GM18520 (cell line): ENCODE measurements around the gene B4GALT3.
"Not testable (repeated sequence)": the region's sequence is repeated elsewhere in the genome, so short reads cannot be mapped to it uniquely, and the experiment has no call there.

Experiments
- ATAC-seq: cut with Tn5 transposase; IDR thresholded peaks from one replicate; pipeline ENCODE4 v1.9.1; 2021; ENCODE audit not compliant: unreplicated experiment

B4GALT3 gene

DNA sequence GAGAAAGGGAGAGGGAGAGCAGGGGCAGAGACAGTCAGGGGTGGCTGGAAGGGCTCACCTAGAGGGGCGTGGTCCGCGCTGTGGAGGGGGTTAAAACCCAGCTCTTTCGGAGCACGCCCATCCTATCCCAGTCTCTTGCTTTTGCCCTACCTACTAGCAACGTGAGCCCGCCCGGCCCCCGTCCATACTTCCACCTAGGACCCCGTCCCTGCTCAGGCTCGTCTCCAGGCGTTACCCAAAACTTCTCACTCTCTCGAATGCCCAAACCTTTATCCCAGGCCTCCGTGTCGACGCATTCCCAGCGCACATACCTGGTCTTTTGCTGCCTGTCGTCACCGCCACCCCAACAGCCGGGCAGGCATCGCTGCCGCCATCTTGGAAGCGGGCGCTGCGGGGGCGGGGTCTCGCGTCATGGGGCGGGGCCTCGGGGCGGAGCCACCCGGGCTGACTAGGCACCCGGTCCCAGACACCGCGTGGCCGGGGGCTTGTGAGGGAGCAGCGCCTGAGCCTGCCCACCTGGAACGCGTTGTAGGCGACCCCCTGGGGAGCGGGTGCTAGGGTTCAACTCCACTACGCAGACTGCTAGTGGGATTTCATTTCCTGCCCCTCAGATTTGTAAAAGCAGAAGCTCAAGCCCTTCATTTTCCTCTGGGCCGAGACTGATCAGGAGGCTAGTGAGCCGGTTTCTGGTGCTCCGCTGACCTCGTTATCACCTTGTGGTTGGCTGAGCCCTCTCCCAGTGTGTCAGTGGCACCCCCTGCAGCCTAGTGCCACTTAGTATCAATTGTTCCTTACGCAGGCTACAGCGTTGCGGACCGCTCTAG, at the start of gene B4GALT3:
TSS of gene B4GALT3 (minus strand) at position 396 of the 824 bp plus-strand sequence. CDS start 1,447 bp downstream, outside the sequence.
- ATAC-seq, result peak; percentile 52

DNA sequence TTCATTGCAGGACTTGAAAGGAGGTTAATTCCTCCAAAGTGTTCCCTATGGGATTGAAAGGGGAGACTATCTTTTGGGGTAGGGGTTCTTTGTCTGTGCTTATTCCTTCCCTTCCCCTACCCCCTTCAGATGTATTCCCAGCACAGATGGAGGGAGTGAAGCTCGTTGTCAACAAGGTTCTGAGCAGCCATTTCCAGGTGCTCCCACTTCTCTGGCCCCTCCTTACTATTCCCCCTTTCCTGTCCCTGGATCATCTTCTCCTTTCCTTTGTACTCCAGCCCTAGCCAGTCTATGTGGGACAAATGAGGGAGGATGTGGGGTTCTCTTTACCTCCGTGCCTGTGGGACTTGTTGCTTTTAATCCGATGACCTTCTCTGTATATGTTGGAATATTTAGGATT, 49.5 kb upstream of the B4GALT3 start:
- ATAC-seq, result no peak

DNA sequence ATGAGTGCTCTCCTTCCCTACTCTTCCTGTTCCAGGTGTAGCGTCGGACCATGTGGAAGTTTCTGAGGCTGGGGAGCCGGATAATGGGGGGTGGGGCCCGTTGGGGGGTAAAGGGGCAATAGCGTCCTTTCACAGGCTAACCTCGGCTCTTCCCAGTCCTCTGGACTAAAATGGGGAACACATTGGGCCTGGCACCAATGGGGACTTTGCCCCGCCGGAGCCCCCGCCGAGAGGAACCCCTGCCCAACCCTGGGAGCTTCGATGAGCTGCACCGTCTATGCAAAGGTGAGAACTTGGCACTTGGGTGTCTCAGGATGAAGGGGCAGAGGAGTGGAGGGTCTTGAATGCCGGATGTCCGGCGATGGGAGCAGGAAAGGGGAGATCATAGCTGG, 49.0 kb upstream of the B4GALT3 start:
- ATAC-seq, result no peak

DNA sequence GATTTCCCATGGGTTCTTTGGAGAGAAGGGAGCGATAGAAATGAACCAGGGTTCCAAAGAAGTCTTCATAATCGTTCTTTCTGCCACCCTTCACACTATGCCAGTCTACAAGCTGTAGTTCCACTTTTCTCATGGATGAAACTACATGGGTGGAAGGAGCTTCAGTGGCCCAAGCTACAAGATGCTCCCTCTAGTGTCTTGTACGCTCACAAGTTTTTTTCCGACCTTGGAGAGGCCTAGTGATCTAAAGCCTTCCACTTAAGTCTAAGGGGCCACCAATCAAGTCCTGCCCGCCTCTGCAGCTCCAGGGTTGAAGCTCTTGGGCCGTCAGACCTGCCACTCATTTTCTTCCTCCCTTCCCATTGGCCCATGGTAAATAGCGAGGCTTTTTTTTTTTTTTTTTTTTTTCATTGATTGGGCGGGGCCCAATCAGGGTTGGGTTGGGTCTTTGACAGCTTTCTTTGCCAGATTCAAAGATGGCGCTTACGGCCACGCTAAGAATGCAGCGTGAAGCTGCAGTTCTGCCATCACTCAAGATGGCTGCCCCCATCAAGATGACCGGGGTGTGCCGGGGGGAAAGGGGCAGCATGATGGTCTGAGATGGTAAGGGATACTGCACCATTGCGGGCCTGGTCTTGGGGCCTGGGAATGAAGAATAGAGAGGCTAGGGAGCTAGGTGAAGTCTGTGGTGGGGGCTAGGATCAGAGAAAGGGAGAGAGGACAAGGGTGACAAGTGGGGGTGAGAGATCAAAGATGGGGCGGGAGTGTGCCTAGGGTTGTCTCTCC, 48.4 kb upstream of the B4GALT3 start, which contains the start of gene TOMM40L:
TSS of gene TOMM40L (plus strand) at position 527 of the 786 bp plus-strand sequence. CDS start 430 bp downstream, outside the sequence.
- ATAC-seq, result peak; percentile 94

DNA sequence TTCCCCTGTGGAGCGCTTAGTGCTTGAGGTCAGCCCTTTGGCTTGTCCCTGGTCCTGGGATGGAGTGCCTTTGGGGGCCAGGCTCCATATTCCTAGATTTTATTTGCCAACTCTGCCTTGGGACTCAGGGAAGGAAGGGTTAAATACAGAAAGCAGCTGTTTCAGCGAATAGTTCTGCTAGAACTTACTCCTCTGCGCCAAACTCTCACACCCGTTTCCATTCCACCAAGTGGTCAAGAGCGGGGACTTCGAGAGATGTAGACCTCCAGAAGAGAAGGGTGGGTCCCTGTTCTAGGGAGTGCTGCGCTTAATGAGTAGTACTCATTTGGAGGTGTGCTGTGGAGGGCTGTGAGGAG, 47.8 kb upstream of the B4GALT3 start:
- ATAC-seq, result no peak

DNA sequence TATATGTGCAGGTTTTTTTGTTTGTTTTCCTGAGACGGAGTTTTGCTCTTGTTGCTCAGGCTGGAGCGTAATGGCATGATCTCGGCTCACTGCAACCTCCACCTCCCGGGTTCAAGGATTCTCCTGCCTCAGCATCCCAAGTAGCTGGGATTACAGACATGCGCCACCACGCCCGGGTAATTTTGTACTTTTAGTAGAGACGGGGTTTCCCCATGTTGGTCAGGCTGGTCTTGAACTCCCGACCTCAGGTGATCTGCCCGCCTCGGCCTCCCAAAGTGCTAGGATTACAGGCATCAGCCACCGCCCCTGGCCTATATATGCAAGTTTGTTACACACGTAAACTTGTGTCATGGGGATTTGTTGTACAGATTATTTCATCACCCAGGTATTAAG, 47.4 kb upstream of the B4GALT3 start:
- ATAC-seq, result not testable (repeated sequence)

DNA sequence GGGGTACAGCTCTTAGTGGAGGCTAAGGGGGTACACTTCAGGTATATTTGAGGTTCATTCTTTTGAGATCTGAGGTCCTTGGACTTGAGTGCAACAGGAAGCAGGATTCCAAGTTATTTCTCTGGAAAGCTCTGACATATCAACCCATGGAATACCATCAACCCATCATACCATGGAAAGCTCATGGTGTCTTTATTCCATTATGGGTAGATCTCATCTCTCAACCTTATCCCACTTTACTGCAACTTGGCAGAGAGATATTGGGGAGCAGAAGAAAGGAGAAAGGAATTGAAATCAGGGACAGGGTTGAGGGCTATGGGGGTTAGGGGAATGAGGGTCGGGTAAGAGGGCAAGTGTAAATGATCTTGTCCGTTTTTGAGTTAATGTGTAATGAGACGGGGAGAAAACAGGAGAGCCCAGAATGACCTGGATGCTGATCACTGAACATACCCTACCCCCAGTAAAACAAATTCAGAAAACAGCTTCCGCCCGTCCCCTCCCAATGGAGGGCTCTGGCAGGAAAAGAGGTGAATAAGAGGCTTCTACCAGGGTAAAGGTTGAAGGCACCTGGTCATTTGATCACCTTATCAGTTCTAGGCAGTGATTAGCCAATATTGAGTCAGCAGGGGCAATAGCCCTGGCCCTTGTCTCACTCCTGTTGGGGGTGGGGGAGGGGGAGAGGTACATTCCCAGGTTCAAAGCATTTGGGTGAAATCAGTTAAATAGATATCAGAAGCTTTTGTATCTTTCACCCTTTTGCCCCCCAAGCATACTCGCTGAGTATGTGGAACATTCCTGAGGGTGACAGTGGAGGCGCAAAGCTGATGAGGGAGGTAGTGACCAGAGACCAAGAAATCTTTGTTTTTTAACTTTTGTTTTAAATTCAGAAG, 46.7 kb upstream of the B4GALT3 start:
- ATAC-seq, result no peak

DNA sequence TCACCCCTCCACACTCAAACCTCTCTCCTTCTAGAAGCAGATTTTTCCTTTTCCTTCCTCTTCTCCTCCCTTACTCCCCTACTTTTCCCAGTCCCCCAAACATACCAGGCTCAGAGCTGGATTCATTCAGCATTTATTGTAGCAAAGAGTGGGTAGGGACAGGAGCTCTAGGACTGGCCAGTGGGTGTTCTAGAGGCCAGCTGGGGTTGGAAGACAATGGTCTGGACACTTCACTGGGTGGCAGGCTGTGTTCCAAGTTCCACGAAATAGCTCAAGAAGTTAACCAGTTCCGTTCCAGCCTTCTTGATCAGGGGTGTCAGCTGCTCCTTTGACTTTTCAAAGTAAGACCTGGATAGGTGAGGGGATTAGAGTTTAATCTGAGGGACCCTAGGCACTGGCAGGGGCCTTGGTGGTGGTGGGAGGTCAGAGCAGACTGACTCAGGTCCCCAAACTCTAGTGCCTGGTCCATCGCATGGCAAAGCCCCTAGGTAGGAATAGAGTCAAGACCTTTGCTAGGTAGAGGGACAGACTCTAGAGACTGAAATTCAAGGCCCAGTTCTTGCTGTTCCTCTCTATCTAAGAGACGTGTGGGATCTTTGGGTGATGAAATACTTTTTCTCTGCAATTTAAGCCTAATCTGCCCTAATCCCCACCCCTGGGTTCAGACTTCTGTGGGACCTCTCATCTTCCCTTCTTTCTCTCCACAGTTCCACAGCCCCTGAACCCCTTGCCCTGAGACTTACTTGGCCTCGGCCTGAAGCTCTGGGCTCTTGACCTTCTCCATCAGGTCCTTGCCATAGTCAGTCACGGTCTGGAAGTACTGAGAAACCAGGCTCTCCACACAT, 45.1 kb upstream of the B4GALT3 start:
- ATAC-seq, result no peak

DNA sequence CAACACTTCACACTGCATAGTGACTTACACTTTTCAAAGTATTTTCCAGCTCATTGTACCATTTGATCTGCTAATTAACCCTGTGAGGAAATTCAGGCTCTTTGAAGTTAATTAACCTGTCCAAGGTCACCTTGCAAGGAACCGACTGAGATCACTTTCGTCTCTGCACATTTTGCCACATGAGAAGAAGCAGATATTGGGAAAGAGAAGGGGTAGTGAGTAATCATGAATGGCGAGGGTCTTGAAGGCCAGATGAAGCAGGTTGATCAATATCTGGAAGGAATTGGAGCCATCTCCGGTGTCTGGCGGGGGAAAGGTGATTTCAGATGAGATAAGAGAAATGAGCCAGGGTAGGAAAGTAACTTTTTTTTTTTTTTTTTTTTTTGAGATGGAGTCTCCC, 42.7 kb upstream of the B4GALT3 start:
- ATAC-seq, result no peak

DNA sequence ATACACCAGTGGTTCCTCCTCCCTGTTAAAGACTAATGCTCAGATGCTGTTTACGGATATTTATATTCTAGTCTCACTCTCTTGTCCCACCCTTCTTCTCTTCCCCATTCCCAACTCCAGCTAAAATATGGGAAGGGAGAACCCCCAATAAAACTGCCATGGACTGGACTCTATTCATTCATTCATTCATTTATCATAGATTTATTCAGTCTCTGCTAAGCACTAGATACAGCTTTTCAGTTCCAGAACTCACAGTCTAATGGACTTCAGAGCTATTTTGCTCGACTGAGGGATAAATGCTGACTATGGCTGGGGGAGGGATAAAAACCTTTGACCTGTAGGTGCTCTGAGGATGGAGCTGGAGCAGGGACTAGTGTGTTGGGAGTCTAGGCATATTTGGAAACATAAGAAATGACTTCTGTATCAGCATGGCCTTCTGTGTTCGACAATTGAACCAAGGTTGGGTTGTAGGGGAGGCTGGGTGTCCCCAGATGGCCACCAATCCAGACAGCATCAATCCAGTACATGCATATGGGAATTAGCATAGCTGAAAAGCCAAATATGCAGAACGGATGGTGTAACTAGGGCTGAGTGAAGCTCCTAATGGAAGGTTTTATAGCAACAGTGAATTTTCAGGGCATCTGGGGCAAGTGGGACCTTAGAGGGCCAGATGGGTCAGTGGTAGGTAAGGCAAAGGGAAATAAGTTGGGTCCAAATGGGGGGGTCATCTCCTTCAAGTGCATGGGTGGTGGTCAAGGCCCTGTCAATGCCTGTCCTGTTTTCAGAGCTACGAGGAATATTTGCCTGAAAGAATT, 42.0 kb upstream of the B4GALT3 start:
- ATAC-seq, result no peak

DNA sequence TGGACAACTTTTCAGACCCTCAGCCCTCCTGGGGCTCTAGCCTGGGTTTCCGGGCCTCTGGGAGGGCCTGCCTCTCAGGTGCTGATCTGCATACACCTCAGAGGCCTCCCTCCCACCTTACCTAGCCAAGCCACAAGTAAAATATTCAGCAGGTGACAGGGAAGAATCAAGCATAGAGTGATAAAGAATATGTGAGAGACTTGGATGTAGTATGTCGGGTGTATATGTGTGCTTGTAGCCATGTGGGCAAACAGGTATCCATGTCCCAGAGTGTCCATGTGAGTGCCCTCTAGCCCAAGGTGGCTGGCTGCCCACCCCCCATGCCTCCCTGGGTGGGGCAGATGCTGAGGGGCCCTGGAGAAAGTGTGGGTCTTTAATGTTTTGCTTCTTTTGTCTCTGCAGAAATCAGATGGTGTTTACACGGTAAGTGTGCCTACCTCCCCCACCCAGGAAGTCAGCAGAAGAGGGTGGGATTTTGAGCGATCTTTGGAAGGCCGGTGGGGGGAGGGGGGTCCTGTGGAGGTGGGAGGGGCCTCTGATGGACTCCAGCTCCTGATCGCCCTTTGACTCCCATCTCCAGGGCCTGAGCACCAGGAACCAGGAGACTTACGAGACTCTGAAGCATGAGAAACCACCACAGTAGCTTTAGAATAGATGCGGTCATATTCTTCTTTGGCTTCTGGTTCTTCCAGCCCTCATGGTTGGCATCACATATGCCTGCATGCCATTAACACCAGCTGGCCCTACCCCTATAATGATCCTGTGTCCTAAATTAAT, 41.2 kb upstream of the B4GALT3 start:
- no peak for ATAC-seq

DNA sequence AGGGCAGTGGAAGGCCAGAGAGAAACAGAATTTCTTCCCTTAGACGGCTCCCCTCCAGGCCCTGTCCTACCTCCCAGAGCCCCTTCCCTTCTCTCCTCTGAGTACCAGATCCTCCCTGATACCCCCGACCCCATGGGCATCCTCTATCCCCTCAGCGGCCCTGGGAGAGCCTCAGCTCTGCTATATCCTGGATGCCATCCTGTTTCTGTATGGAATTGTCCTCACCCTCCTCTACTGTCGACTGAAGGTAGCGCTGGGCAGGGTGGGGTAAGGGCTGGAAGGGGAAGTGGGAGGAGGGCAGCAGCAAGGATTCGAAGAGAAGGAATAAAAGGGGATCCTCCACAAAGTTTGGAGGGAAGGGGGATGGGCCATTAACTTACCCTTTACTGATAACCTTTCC, 40.5 kb upstream of the B4GALT3 start:
- no peak for ATAC-seq

DNA sequence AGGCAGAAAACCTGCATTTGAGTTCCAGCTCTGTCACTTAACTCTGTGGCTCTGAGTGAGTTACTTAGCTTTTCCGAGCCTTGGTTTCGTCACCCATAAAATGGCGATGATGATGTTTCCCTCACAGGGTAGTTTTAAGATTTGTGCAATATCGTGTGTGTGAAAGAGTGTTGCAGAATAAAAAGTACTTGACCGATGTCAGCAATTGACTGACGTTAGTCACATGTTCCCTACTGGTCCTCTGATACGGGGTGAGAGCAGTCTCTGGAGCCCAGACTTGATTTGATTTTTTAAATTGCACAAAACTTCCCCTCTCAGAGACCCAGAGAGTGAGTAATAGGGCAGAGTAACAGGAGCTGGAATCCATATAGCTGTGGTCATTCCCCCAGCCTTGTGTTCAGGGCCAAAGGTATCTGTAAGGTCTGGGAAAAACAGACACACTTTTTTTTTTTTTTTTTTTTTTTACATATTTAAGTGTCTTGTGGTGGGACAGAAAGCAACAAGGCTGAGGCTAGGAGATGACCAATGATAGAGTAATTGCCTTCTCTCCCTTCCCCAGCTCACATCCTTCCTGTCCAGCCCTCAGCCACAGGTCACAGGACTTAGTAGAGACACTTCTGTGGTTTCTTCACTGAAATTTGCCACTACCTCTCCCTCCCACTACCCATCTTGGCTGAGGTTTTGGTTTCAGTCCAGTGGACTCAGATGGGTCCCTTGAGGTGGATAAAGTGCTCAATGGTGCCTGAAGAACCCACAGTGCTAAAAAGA, 39.8 kb upstream of the B4GALT3 start:
- peak; percentile 75 for ATAC-seq

DNA sequence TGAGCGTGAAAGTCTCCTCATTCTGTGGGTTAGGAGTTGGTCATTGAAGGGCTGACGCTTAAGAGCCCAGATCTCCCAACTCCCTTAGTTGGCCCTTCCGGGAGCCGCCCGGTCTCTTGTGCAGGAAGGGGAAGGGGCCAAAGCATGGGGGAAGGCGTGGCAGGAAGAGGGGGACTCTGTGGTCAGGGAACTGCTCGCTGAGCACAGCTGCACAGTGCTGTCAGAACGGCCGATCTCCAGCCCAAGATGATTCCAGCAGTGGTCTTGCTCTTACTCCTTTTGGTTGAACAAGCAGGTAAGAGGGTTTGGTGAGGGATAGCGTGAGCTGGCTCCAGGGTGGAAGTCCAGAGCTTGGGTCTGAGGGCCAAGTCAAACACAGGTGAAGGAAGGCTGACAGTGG, 37.8 kb upstream of the B4GALT3 start, which contains the start of gene FCER1G:
TSS of gene FCER1G (plus strand) at position 220 of the 400 bp plus-strand sequence. CDS start at position 247, 27 bp downstream.
- no peak for ATAC-seq

DNA sequence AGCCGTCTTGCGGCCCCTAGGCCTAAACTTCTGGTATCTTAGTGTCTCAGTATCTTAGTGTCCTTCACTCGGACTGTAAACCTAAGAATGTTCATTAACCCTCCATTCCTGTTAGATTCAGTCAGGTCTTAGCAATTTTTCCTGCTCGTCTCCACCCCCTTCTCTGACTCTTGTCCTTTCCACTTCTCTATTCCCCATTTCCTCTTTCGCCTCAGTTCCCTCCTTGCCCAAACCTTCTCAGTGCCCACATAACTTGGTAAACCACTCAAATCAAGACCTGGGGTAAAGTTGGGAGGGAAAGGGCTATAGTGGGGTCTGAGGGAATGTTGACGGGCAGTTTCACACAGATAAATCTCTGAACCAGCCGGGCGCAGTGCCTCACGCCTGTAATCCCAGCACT, 37.1 kb upstream of the B4GALT3 start:
- no peak for ATAC-seq

DNA sequence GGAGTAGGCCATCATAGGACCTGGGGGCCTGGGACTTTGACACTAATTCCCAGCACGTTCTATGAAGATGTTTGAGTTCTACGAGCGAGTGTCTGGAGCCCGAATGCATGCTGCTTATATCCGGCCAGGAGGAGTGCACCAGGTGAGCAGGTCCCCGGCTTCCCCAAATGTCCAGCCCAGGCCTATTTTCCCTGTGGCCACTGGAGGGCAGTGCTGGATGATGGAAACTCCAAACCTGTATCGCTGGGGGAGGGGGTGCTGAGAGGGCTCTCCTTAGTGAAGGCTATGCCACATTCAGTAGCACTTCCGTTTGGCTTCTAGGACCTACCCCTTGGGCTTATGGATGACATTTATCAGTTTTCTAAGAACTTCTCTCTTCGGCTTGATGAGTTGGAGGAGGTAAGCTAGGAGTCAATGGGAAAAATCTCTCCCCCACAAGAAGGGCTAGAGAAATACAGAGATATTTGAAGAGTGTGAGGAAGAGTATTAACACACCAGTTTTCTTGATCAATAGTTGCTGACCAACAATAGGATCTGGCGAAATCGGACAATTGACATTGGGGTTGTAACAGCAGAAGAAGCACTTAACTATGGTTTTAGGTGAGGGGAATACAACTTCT, 32.6 kb upstream of the B4GALT3 start:
- no peak for ATAC-seq

DNA sequence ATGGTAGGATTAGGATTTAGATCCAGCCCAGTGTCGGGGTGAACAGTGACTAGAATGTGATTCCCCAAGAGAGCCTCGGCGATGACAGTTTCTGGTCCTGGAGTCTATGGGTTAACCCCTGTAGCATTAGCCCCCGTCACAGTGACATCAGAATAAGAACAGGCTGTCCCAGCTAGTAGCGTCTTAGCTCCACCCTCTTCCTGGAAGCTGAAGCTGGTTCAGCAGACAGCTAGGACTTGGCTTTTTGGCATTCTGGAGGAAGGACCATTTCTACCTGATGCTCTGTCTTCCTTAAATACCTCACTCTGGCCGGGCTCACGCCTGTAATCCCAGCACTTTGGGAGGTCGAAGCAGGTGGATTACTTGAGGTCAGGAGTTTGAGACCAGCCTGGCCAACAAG, 29.9 kb upstream of the B4GALT3 start:
- ATAC-seq, result no peak
